ENCODE measurements around the gene FBN1.

GRCh38 chr15:48435321-48435720 is 210.2 kb downstream of the FBN1 start:
- TF ChIP-seq CTCF (IDR thresholded peaks at IDR 0.05) (no peak), POLR2AphosphoS5 (IDR thresholded peaks at IDR 0.05) (no peak)
